H1 (cell line): ENCODE results near the gene RAB3GAP2. TPM values are rescaled to one million over a fixed set of nuclear protein-coding genes. Genes with fewer than 3 reads are reported as not detected.

Source experiments
- BACH1 ChIP-seq: IDR thresholded peaks from 2 replicates; pipeline ENCODE4 v1.6.1; 2012; ENCODE audit warnings: low read length, improper control_type of control experiment
- BRCA1 ChIP-seq: IDR thresholded peaks from 2 replicates; pipeline ENCODE4 v1.6.1; 2012; ENCODE audit warnings: low read depth, low read length, improper control_type of control experiment
- CEBPB ChIP-seq: IDR thresholded peaks from 2 replicates; pipeline ENCODE4 v1.6.1; 2012; ENCODE audit warnings: low read depth, low read length
- EGR1 ChIP-seq: IDR thresholded peaks from 2 replicates; pipeline ENCODE4 v1.6.1; 2011; ENCODE audit warnings: low read depth, low read length, borderline replicate concordance
- EZH2 ChIP-seq: fragments of 200-600 bp; sonication (generic); IDR thresholded peaks from 2 replicates; pipeline ENCODE4 v1.7.1; 2012; ENCODE audit warnings: low read depth, mild to moderate bottlenecking, moderate library complexity, low read length, inconsistent platforms; ENCODE audit not compliant: severe bottlenecking
- KDM1A ChIP-seq: fragments of 200-600, 300-600 bp; sonication (generic); IDR thresholded peaks from 2 replicates; pipeline ENCODE4 v1.7.1; 2016; ENCODE audit warnings: mild to moderate bottlenecking, low read length, borderline replicate concordance
- RBBP5 ChIP-seq: IDR thresholded peaks from 2 replicates; pipeline ENCODE4 v1.7.1; 2012; ENCODE audit warnings: low read depth, mild to moderate bottlenecking, inconsistent platforms, low read length, moderate library complexity, borderline replicate concordance
- SIX5 ChIP-seq: IDR thresholded peaks from 2 replicates; pipeline ENCODE4 v1.6.1; 2011; ENCODE audit warnings: mild to moderate bottlenecking, low read depth, low read length
- polyA plus RNA-seq, 7 experiments: library from polyadenylated mRNA; depleted of rRNA in 3 of 7; stranded (reverse) in 5 of 7; unstranded in 2 of 7; fragments of >200 nt in 5 of 7; fragments of 200-250 nt in 2 of 7; gene quantifications; 1 replicate in 5 of 7; 2 replicates in 1 of 7; 4 replicates in 1 of 7; pipeline versions ENCODE4 v1.2.1 to v1.2.3, GENCODE V29; 2011 to 2013; ENCODE audit warnings: missing spikeins in 2 of 7, mixed read lengths in 2 of 7
- total RNA-seq: library from RNA; stranded (reverse); fragmentation: NEBNext Ultra II Directional; extraction: Animal tissue kit (Norgen Biotek cat#: 25700); gene quantifications from 2 replicates; pipeline ENCODE4 v1.2.1, GENCODE V29; 2021

RAB3GAP2 gene
- total and polyA plus RNA-seq, 2 of the 8 experiments (the other 6 are each of a cell fraction or from before 2014, with no cell fraction given): 19.7 to 52.7 TPM

- TF ChIP-seq EZH2 (no peak), BRCA1 (no peak), KDM1A (no peak), CEBPB (no peak), SIX5 (no peak), BACH1 (no peak), EGR1 (no peak), RBBP5 (no peak)
Observed at GRCh38 chr1:220164517-220164916, 107.7 kb downstream of the RAB3GAP2 start (continued).
